GM18909 (cell line): Measurements from ENCODE around the gene FOXS1.
"Not testable (repeated sequence)": the region's sequence is repeated elsewhere in the genome, so short reads cannot be mapped to it uniquely, and the experiment has no call there.

ENCODE experiments used
- ATAC-seq: cut with Tn5 transposase; IDR thresholded peaks from one replicate; pipeline ENCODE4 v1.9.1; 2021; ENCODE audit warnings: mild to moderate bottlenecking; ENCODE audit not compliant: unreplicated experiment, poor library complexity

The FOXS1 gene

DNA sequence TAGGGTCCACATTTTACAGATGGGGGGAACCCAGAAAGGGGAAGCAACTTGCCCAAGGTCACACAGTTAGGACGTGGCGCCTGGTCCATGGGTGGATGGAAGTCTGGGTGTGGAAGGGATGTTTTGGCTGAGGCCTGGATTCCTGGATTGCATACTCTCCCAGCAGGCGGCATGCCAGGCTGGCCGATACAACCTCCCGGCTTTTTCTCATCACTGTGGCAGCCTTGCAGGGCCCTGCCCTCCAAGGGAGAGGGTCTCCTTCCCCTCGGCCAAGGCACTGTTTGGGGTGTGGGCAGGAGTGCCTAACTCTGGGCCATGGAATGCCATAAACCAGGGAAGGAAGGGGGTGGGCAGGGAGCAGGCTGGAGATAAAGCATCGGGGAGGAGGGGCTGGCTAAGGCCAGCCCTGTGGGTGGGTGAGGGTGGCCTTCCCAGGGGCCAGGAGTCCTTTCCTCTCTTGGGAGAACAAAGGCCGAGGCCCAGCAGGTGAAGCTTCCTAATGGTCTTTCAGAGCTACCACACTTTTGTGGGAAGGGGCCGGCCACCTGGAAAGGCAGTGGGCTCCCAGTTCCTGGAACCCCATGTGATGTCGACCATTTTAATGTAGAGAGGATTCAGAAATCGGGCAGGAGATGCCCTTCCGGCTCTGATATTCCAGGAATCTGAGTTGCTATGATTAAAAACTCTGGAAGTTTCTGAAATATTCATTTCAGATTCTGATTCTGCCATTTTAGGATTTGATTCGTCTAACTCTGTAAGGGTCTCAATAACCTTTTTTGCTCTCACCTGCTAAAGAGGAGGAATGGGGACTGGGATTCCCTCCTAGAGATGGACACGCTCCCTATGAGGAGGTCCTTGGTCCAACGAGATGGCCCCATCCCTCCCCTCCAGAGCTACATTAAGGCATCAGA, 4.2 kb downstream of the FOXS1 start:
- ATAC-seq, result no peak

- no peak for ATAC-seq
Observed at GRCh38 chr20:31839782-31840487, 5.5 kb downstream of the FOXS1 start.

- ATAC-seq, result no peak
Observed at GRCh38 chr20:31838646-31839292, 6.6 kb downstream of the FOXS1 start.

- no peak for ATAC-seq
Observed at GRCh38 chr20:31837896-31838397, 7.5 kb downstream of the FOXS1 start.

- ATAC-seq, result no peak
Observed at GRCh38 chr20:31836853-31837608, 8.4 kb downstream of the FOXS1 start.

DNA sequence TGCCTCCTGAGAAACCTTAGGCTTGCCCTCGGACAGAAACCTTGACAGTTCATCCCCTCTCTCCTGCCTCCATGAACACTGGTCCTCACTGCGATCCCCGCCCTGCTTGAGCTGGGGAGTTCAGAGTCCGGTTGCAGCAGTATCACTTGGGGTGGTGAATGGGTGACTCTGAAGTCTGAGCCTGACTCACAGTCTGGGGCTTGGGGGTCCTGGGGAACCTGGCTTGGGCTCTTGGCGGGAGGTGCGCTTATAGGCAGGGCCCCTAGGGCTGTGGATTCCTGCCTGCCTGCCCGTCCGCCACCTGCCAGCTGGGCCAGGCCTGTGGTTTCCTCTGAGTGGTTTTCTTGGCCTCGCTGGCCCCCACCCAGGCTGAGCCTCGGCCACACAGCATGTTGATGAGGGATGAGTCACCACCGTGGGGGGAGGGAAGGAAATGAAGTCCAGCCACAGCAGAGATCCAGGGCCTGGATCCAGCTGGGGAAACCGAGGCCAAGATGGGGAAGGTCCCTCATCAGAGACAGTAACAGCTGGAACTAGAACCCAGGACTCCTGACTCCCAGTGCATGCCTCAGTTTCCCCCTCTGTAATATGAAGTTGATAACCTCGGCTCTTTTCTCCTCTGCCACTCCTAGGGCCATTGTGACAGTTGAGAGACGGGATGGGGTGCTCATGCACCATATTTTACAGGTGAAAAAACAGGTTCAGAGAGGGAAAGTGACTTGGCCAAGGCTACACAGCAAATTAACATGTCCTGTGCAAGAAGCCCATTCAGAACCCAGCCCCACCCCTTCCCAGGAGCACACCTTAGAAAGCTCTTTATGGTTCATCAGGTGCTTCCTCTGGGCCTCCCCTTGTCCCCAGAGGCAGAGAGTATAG, 9.2 kb downstream of the FOXS1 start:
- peak; percentile 78 for ATAC-seq

- ATAC-seq, result no peak
Observed at GRCh38 chr20:31835554-31835953, 9.8 kb downstream of the FOXS1 start.

DNA sequence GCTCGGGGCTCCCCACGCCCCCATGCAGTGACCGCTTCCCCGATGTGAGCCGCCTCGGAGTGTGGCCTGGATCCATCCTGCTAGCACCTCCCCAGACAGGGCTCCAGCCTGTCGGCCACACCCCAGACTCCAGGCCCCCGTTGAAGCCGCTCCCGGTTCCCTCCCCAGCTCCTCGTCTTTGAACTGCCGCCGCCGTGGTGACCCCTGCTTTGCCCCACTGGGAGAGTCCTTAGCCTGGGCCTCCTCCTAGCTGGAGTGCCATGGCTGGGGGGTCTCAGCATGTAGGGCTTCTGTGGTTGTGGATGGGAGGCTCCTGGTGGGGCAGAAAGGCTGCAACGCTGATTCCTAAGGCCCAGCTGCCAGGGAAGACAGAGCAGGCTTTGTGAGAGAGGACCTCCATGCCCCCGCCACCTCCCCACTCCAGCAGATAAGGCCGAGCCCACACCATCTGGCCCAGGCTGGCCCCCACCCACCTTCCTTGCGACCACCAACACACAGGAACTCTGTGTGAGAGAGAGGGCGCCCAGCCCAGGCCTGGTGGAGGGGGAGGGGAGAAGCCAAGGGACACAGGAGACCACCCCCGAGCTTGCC, 11.4 kb downstream of the FOXS1 start:
- no peak for ATAC-seq

DNA sequence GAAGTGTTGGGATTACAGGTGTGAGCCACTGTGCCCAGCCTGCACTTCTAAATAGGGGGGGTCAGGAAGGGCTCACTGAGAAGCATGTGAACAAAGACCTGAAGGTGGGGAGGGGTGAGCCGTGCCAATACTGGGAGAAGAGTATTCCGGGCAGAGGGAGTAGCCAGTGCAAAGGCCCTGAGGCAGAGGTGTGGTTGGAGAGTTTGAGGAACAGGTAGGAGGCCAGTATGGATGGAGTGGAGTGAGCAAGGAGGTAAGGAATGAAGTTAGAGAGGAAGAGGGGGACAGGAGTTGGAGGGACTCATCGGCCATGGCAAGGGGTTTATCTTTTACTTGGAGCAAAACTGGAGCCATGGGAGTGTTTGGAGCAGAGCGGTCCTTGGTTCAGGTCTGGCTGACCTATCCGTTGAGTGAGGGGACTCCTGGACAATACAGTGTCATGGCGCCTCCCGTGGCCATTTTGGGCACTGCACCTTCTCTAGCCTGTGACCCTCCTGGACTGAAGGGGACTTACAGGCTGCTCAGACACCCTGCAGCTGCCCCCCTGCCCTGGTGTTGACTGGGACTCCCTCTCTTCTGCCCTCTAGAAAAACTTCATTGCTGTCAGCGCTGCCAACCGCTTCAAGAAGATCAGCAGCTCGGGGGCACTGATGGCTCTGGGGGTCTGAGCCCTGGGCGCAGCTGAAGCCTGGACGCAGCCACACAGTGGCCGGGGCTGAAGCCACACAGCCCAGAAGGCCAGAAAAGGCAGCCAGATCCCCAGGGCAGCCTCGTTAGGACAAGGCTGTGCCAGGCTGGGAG, 12.1 kb downstream of the FOXS1 start:
- ATAC-seq, result no peak

- no peak for ATAC-seq
Observed at GRCh38 chr20:31831771-31832306, 13.6 kb downstream of the FOXS1 start.

GRCh38 chr20:31831211-31831610, 14.2 kb downstream of the FOXS1 start:
- no peak for ATAC-seq

GRCh38 chr20:31830406-31830981, 14.9 kb downstream of the FOXS1 start:
- no peak for ATAC-seq

- ATAC-seq, result no peak
Observed at GRCh38 chr20:31829731-31830130, 15.7 kb downstream of the FOXS1 start.

GRCh38 chr20:31828016-31828415, 17.4 kb downstream of the FOXS1 start:
- not testable (repeated sequence) for ATAC-seq

DNA sequence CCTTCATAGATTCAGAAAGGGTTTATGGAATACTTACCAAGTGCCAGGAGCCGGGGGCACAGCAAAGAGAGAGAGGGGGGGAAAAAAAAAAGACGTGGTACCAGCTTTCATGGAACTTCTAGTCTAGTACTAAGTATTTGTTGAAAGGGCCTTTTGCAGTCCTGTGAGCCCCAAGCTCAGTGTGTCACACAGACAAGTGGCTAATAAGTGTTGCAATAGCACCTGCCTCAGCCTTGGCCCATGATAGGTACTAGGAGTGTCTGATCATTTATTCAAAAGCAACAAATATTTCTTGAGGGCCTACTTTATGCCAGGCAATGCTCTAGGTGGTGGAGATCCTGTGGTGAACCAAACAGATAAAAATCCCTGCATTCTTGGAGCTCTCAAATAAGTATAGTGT, 18.3 kb downstream of the FOXS1 start:
- no peak for ATAC-seq

GRCh38 chr20:31826074-31826473, 19.3 kb downstream of the FOXS1 start:
- no peak for ATAC-seq

DNA sequence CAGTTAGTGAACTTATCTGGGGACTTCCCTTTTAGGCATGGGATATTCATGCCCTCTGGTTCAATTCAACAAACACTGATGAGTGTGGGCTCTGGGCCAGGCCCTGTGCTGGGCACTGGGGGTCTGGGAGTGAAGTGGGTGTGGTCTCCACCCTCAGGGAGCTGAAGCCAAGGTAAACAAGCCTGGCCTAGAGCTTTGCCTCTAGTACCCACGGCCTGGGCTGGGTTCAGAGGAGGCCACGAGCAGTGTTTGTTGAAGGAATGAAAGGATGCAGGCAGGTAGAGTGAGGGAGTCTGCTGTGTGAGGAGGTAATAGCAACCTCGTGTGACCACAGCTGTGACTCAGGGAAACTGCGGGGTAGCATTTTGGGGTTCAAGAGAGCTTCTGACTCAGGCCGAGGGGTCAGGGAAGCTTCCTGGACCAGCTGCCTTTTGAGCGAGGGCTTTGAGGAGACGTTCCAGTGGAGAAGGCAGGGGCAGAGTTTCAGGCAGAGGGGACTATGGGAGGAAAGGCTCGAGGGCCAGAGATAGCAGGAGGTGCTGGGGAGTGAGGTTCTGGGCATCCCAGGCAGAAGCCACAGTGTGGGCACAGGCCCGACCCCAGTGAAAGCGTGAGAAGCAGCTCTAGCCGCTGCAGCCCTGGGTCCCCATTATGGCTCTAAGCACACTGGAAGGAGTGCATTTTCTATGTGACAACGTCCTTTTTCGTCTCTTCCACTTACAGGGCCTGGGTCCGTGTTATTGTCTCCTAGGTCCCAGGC, 20.7 kb downstream of the FOXS1 start:
- ATAC-seq, result no peak
